Small intestine (tissue), 16 donors: ENCODE data around the gene ZNF728. TPM values are rescaled to one million over a fixed set of nuclear protein-coding genes. Genes with fewer than 3 reads are reported as not detected.
"Not testable (repeated sequence)": the region's sequence is repeated elsewhere in the genome, so short reads cannot be mapped to it uniquely, and the experiment has no call there.

Experiments used
- DNase-seq, 2 donors: peaks; one replicate each; pipeline versions ENCODE4 v3.0.0 to v3.0.0-alpha.2; 2013
- FAIRE-seq: peaks from 2 replicates; lab custom pipeline; 2012; peaks lifted over from hg19 to GRCh38; lab: Jason Lieb, UNC
- H3K27ac ChIP-seq, 3 donors: one replicate each; pipeline ENCODE4 v1.5.1; 2013; ENCODE audit warnings: low read length in 2 of 3, mild to moderate bottlenecking in 2 of 3, control low read depth in 1 of 3, inconsistent platforms in 1 of 3, low read depth in 1 of 3, moderate library complexity in 1 of 3
- H3K27me3 ChIP-seq, 3 donors: one replicate each; pipeline ENCODE4 v1.6.1; 2013; ENCODE audit warnings: low read length in 3 of 3, inconsistent platforms in 1 of 3; ENCODE audit not compliant: control insufficient read depth in 3 of 3, insufficient read depth in 3 of 3
- H3K36me3 ChIP-seq, 3 donors: one replicate each; pipeline ENCODE4 v1.6.1; 2013; ENCODE audit warnings: low read length in 3 of 3, inconsistent platforms in 1 of 3, low read depth in 1 of 3, mild to moderate bottlenecking in 1 of 3, moderate library complexity in 1 of 3; ENCODE audit not compliant: control insufficient read depth in 3 of 3, insufficient read depth in 2 of 3
- H3K4me1 ChIP-seq, 3 donors: one replicate each; pipeline ENCODE4 v1.6.1; 2013; ENCODE audit warnings: low read length in 2 of 3, inconsistent platforms in 1 of 3, low read depth in 1 of 3, mild to moderate bottlenecking in 1 of 3, moderate library complexity in 1 of 3; ENCODE audit not compliant: control insufficient read depth in 3 of 3, insufficient read depth in 2 of 3
- H3K4me3 ChIP-seq, 3 donors: one replicate each; pipeline ENCODE4 v1.5.1; 2013; ENCODE audit warnings: low read length in 3 of 3, control low read depth in 1 of 3, inconsistent platforms in 1 of 3, low read depth in 1 of 3, mild to moderate bottlenecking in 1 of 3, moderate library complexity in 1 of 3
- H3K9me3 ChIP-seq, 2 donors: one replicate each; pipeline ENCODE4 v1.6.1; 2013; ENCODE audit warnings: low read depth in 1 of 2, low read length in 1 of 2; ENCODE audit not compliant: control insufficient read depth in 2 of 2, insufficient read depth in 1 of 2
- WGBS, 3 donors: extraction: QIAGEN DNeasy Blood & Tissue Kit; methylation state at CpG; one replicate each; pipeline ENCODE4 v1.1.7; 2013; 5-methylcytosine and 5-hydroxymethylcytosine counted together
- long read RNA-seq, 10 donors: transcript quantifications; one replicate each; lab custom pipeline, GENCODE V29; 2026
- polyA plus RNA-seq, 4 donors: library from polyadenylated mRNA; stranded (reverse) in 3 of 4; unstranded in 1 of 4; fragments of 200-250 nt in 3 of 4; fragments of 120-200 nt in 1 of 4; gene quantifications; one replicate each; pipeline versions ENCODE4 v1.2.1 to v1.2.3, GENCODE V29; 2013
- donor health status: healthy with polysubstance abuse.
- donor health status: control.
- donor health status: control.
- donor health status: Bipolar disorder and iron deficiency.
- donor health status: healthy.

Gene ZNF728
- under 1 TPM in 1 of 4 donors, not detected in 3; 0.12 TPM for polyA plus RNA-seq
- long read RNA-seq, donor 1, result 0 reads
- long read RNA-seq, donor 2, result 0 reads
- long read RNA-seq, donor 3, result 0 reads
- long read RNA-seq, donor 4, result 0 reads
- long read RNA-seq, donor 5, result 0 reads
- long read RNA-seq, donor 6, result 0 reads
- long read RNA-seq, donor 7, result 0 reads
- long read RNA-seq, donor 8, result 0 reads
- long read RNA-seq, donor 9, result 0 reads
- long read RNA-seq, donor 10, result 0 reads

GRCh38 chr19:23002690-23003422 lies at the start of gene ZNF728:
TSS of gene ZNF728 (minus strand) at chr19:23003176. CDS start at chr19:23003030, 146 bp downstream.
- FAIRE-seq (no peak), DNase-seq (no peak)
- Histone ChIP-seq H3K27ac (no peak within 1 kb of the TSS), H3K27me3 (no peaks in the 10 kb centered on the region), H3K4me3 (no peak within 1 kb of the TSS), H3K36me3 (no peaks in the 10 kb centered on the region), H3K4me1 (no peaks in the 10 kb centered on the region), H3K9me3 (peaks cover 4 to 24% of the 10 kb centered on the region in 2 donors)
- 12 to 44% (median 32%) methylated on average over 43 to 46 of the region's 46 CpGs for WGBS, 3 donors

GRCh38 chr19:23052349-23052748 lies 49.4 kb upstream of the ZNF728 start:
- H3K27ac ChIP-seq, result no peak overlapping the region
- H3K4me1 ChIP-seq, result no peaks in the 10 kb centered on the region
- no peaks in the 10 kb centered on the region for H3K27me3 ChIP-seq
- FAIRE-seq (no peak), DNase-seq (no peak)
- peaks cover 6% of the 10 kb centered on the region in 2 donors for H3K9me3 ChIP-seq
- WGBS, 3 donors, result 52 to 53% (median 52%) methylated on average over 1 of the region's 1 CpG
- H3K4me3 ChIP-seq, result no peak overlapping the region
- H3K36me3 ChIP-seq, result no peaks in the 10 kb centered on the region

- no peak overlapping the region for H3K4me3 ChIP-seq
- DNase-seq (no peak), FAIRE-seq (no peak)
- no peak overlapping the region for H3K27ac ChIP-seq
- H3K36me3 ChIP-seq, result no peaks in the 10 kb centered on the region
- H3K4me1 ChIP-seq, result no peaks in the 10 kb centered on the region
- no peaks in the 10 kb centered on the region for H3K27me3 ChIP-seq
- H3K9me3 ChIP-seq, result peaks cover 9 to 14% of the 10 kb centered on the region in 2 donors
- WGBS, 3 donors, result 57 to 76% (median 67%) methylated on average over 4 of the region's 4 CpGs
These were observed 46.3 kb upstream of the ZNF728 start for GRCh38 chr19:23049256-23049655.

GRCh38 chr19:23046743-23047142 lies 43.8 kb upstream of the ZNF728 start:
- FAIRE-seq (no peak), DNase-seq (no peak)
- Histone ChIP-seq H3K27me3 (no peaks in the 10 kb centered on the region), H3K27ac (no peak overlapping the region), H3K36me3 (no peaks in the 10 kb centered on the region), H3K4me3 (no peak overlapping the region), H3K9me3 (peaks cover 6 to 14% of the 10 kb centered on the region in 2 donors), H3K4me1 (no peaks in the 10 kb centered on the region)
- 73 to 82% (median 80%) methylated on average over 6 of the region's 6 CpGs for WGBS, 3 donors

DNA sequence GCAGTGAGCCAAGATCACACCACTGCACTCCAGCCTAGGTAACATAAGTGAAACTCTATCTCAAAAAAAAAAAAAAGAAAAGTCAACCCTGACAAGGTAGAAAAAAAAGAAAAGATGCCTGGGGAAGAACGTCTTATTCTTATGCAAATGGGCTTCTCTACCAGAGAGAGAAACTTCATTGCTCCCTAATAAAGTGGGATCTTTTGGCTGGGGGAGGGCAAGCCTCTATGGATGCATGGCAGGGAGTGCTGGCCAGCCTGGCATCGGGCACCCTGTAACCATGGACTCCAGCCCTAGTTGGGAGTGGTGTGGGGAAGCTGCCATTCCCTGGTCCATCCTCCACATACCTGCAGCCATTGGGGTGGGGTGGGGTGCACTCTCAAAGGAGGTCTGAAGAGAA lies 30.7 kb upstream of the ZNF728 start:
- FAIRE-seq, result no peak
- no peaks in the 10 kb centered on the region for H3K4me1 ChIP-seq
- no peak overlapping the region for H3K4me3 ChIP-seq
- WGBS, 3 donors, result 68 to 79% (median 71%) methylated on average over 2 of the region's 2 CpGs
- H3K27me3 ChIP-seq, result no peaks in the 10 kb centered on the region
- no peak overlapping the region for H3K27ac ChIP-seq
- peaks cover 4 to 21% of the 10 kb centered on the region in 2 donors for H3K9me3 ChIP-seq
- no peak for DNase-seq
- no peaks in the 10 kb centered on the region for H3K36me3 ChIP-seq

GRCh38 chr19:23015660-23016059 lies 12.7 kb upstream of the ZNF728 start:
- Histone ChIP-seq H3K27me3 (no peaks in the 10 kb centered on the region), H3K36me3 (no peaks in the 10 kb centered on the region), H3K4me1 (no peaks in the 10 kb centered on the region), H3K27ac (no peak overlapping the region), H3K4me3 (no peak overlapping the region), H3K9me3 (peaks cover 2 to 12% of the 10 kb centered on the region in 2 donors)
- DNase-seq (no peak), FAIRE-seq (no peak)

DNA sequence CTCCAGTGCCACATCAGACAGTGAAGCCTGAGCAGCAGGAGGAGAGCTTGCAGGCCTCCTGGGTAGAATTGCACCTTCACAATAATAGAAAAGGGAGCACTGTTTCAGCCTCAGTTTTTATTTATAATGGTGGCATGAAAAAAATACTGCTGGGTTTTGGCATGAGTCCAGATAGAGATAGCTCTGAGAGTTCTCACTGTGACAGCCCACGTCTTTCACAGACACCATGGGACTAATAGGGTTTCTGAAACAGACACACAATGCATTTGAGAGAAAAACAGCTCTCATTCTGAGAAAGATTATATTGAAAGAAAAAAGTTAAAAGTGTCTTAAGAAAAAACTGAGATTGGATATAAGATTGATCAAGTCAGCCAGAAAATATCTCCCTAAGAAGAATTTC lies 8.0 kb downstream of the ZNF728 start:
- not testable (repeated sequence) for DNase-seq, H3K36me3 ChIP-seq, FAIRE-seq, H3K27ac ChIP-seq, H3K27me3 ChIP-seq, H3K9me3 ChIP-seq, H3K4me3 ChIP-seq, H3K4me1 ChIP-seq
- 8 to 61% (median 32%) methylated on average over 1 of the region's 1 CpG for WGBS, 3 donors

GRCh38 chr19:22976248-22976647 lies 26.7 kb downstream of the ZNF728 start:
- Histone ChIP-seq H3K27me3 (no peaks in the 10 kb centered on the region), H3K36me3 (no peaks in the 10 kb centered on the region), H3K27ac (no peak overlapping the region), H3K9me3 (peaks cover 2 to 8% of the 10 kb centered on the region in 2 donors), H3K4me1 (no peaks in the 10 kb centered on the region), H3K4me3 (no peak overlapping the region)
- DNase-seq (no peak), FAIRE-seq (no peak)
- 87 to 96% (median 90%) methylated on average over 2 of the region's 2 CpGs for WGBS, 3 donors
